B cell (primary cell): ENCODE data around the gene TBXAS1. TPM values are rescaled to one million over a fixed set of nuclear protein-coding genes. Genes with fewer than 3 reads are reported as not detected.

Experiments
- ATAC-seq: fragments of 200-7000 bp; cut with Tn5 transposase; one replicate; pipeline ENCODE4 v1.10.0; 2021; ENCODE audit warnings: low read depth, mild to moderate bottlenecking, moderate number of reproducible peaks, moderate library complexity
- CTCF ChIA-PET: fragments of 350-600 bp; sonication (Branson Sonifier 250); formaldehyde crosslinking; loops from one replicate; lab custom pipeline; 2021; ENCODE audit warnings: antibody characterized with exemption, inconsistent platforms; lab: Charles Lee
- POLR2A ChIA-PET: fragments of 350-600 bp; sonication (Branson Sonifier 250); formaldehyde crosslinking; loops from one replicate; lab custom pipeline; 2021; ENCODE audit warnings: antibody characterized with exemption; lab: Charles Lee
- DNase-seq: peaks from one replicate; pipeline ENCODE4 v3.0.0; 2013
- H2AFZ ChIP-seq: 2 replicates; pipeline ENCODE4 v1.6.1; 2012; ENCODE audit warnings: mild to moderate bottlenecking, low read depth, low read length; ENCODE audit not compliant: insufficient read depth, poor library complexity, severe bottlenecking
- H3K27ac ChIP-seq, 2 donors: 1 replicate in 1 of 2; 2 replicates in 1 of 2; pipeline ENCODE4 v1.5.1; 2012 to 2013; ENCODE audit warnings: low read length in 2 of 2, mild to moderate bottlenecking in 2 of 2, moderate library complexity in 1 of 2
- H3K27me3 ChIP-seq, 4 experiments: fragments of 200-600 bp in 1 of 4; sonication (generic) in 1 of 4; replicated peaks in 1 of 4; 1 replicate in 2 of 4; 2 replicates in 2 of 4; pipeline versions ENCODE4 v1.6.1 to v1.7.0; 2013 to 2016; ENCODE audit warnings: low read length in 3 of 4, mild to moderate bottlenecking in 2 of 4, mixed read lengths in 1 of 4, moderate library complexity in 1 of 4; ENCODE audit not compliant: insufficient read depth in 4 of 4, control insufficient read depth in 3 of 4; ENCODE audit errors: control extremely low read depth in 1 of 4
- H3K36me3 ChIP-seq, 2 experiments: replicated peaks in 1 of 2; 1 replicate in 1 of 2; 2 replicates in 1 of 2; pipeline versions ENCODE4 v1.6.1 to v1.7.1; 2013; ENCODE audit warnings: low read length in 1 of 2; ENCODE audit not compliant: insufficient read depth in 2 of 2, control insufficient read depth in 1 of 2; ENCODE audit errors: control extremely low read depth in 1 of 2, extremely low read depth in 1 of 2
- H3K4me1 ChIP-seq, 2 donors: fragments of 200-600 bp in 1 of 2; sonication (generic) in 1 of 2; 1 replicate in 1 of 2; 2 replicates in 1 of 2; pipeline versions ENCODE4 v1.5.1 to v1.6.1; 2013 to 2017; ENCODE audit warnings: low read length in 2 of 2; ENCODE audit not compliant: control insufficient read depth in 2 of 2, insufficient read depth in 2 of 2
- H3K4me2 ChIP-seq: replicated peaks from 2 replicates; pipeline ENCODE3; 2012; ENCODE audit warnings: mild to moderate bottlenecking, low read depth, low read length; ENCODE audit not compliant: poor library complexity, severe bottlenecking
- H3K4me3 ChIP-seq, 5 experiments: fragments of 200-600 bp in 1 of 5; sonication (generic) in 1 of 5; 1 replicate in 3 of 5; 2 replicates in 2 of 5; pipeline versions ENCODE4 v1.5.1 to v1.7.0; 2011 to 2016; ENCODE audit warnings: low read length in 4 of 5, mild to moderate bottlenecking in 4 of 5, low read depth in 2 of 5, control low read depth in 1 of 5, moderate library complexity in 1 of 5; ENCODE audit not compliant: insufficient read depth in 1 of 5; ENCODE audit errors: control extremely low read depth in 1 of 5, extremely low read depth in 1 of 5
- H3K79me2 ChIP-seq: fragments of 200-600 bp; sonication (generic); one replicate; pipeline ENCODE4 v1.6.0; 2016; ENCODE audit warnings: low read length; ENCODE audit not compliant: control insufficient read depth, insufficient read depth
- H3K9ac ChIP-seq: fragments of 200-600 bp; sonication (generic); 2 replicates; pipeline ENCODE4 v1.6.1; 2017; ENCODE audit warnings: mild to moderate bottlenecking, low read length, moderate library complexity
- H3K9me3 ChIP-seq, 3 donors: one replicate each; pipeline versions ENCODE4 v1.6.1 to v1.7.1; 2013; ENCODE audit warnings: low read length in 2 of 3; ENCODE audit not compliant: control insufficient read depth in 2 of 3, insufficient read depth in 1 of 3; ENCODE audit errors: control extremely low read depth in 1 of 3
- H4K20me1 ChIP-seq: 2 replicates; pipeline ENCODE4 v1.6.0; 2012; ENCODE audit warnings: mild to moderate bottlenecking, low read length; ENCODE audit not compliant: insufficient read depth, control insufficient read depth, poor library complexity, severe bottlenecking
- H3K27ac Mint-ChIP-seq: one replicate; pipeline ENCODE4 v1.8.0; 2021; ENCODE audit warnings: mixed read lengths
- H3K27me3 Mint-ChIP-seq: one replicate; pipeline ENCODE4 v1.8.0; 2021; ENCODE audit warnings: mixed read lengths
- H3K4me1 Mint-ChIP-seq: one replicate; pipeline ENCODE4 v1.8.0; 2021; ENCODE audit warnings: mixed read lengths
- H3K4me3 Mint-ChIP-seq: one replicate; pipeline ENCODE4 v1.8.0; 2021; ENCODE audit warnings: mixed read lengths
- H3K9me3 Mint-ChIP-seq: one replicate; pipeline ENCODE4 v1.8.0; 2022; ENCODE audit warnings: mixed read lengths; ENCODE audit not compliant: insufficient read depth
- EZH2 ChIP-seq: IDR thresholded peaks from 2 replicates; pipeline ENCODE4 v1.6.1; 2012; ENCODE audit warnings: borderline replicate concordance, low read depth, mild to moderate bottlenecking, moderate library complexity, low read length; ENCODE audit not compliant: insufficient read depth, poor library complexity, severe bottlenecking
- WGBS: methylation state at CpG from one replicate; pipeline ENCODE4 v1.1.5; 2013; ENCODE audit warnings: missing lambda C conversion rate; ENCODE audit not compliant: insufficient coverage; 5-methylcytosine and 5-hydroxymethylcytosine counted together
- intact Hi-C: fragments of 100-400 bp; cut with micrococcal nuclease; formaldehyde crosslinking; loops from one replicate; pipeline ENCODE4 v1.10.0; 2022
- polyA plus RNA-seq: library from polyadenylated mRNA; depleted of rRNA; stranded (reverse); fragments of >200 nt; gene quantifications from 2 replicates; pipeline ENCODE4 v1.2.3, GENCODE V29; 2012
- total RNA-seq, 2 donors: library from RNA; stranded (reverse); fragments of 120-200 nt in 1 of 2; gene quantifications; 1 replicate in 1 of 2; 2 replicates in 1 of 2; pipeline versions ENCODE4 v1.2.3 to v1.2.4, GENCODE V29; 2013 to 2022
- TF ChIP-seq, protein P1 (sequence below): fragments of 200-600 bp; IDR thresholded peaks from one replicate; pipeline ENCODE4 v1.8.0; 2022; ENCODE audit warnings: antibody characterized with exemption, mild to moderate bottlenecking

The TBXAS1 gene
- total and polyA plus RNA-seq, 2 donors (not counting 1 experiment from before 2014, with no cell fraction given), result 8.1 to 21.0 TPM

DNA sequence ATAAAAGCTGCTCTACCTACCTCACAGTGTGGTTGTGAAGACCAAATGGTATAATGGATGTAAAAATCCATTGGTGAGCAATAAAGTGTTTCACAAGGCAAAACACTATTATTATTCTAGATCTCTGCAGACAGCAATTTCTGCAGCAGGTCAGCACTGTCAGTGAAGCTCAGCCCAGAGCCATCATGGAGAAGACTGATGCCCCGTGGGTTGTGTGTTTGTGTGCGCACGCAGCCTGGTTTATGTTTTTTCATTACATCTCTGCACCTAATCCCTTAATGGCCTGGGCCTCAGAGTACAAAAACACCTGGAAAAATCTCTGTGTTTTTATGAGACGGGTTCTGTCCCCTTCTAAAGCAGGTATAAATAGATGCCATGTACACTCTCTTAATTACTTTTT is 169.5 kb downstream of the TBXAS1 start:
- Histone ChIP-seq H3K4me1 (peaks cover 0 to 2% of the 10 kb centered on the region in 2 donors), H3K27me3 (no peaks in the 10 kb centered on the region), H4K20me1 (no peaks in the 10 kb centered on the region), H3K9ac (no peak overlapping the region), H3K4me2 (no peak overlapping the region), H3K4me3 (no peak overlapping the region), H3K36me3 (no peaks in the 10 kb centered on the region), H2AFZ (no peak overlapping the region), H3K9me3 (no peaks in the 10 kb centered on the region), H3K79me2 (no peaks in the 10 kb centered on the region), H3K27ac (no peak overlapping the region)
- no peaks in the 10 kb centered on the region for H3K9me3 Mint-ChIP-seq
- H3K27me3 Mint-ChIP-seq, result no peaks in the 10 kb centered on the region
- CTCF ChIA-PET, result interaction anchor here (0.8 to 11.4 kb wide), 4 partner anchors 23 to 396 kb away, joined by 3 to 269 read pairs (median 4); no protein-coding TSS in a partner anchor
- TF ChIP-seq, protein P1, sequence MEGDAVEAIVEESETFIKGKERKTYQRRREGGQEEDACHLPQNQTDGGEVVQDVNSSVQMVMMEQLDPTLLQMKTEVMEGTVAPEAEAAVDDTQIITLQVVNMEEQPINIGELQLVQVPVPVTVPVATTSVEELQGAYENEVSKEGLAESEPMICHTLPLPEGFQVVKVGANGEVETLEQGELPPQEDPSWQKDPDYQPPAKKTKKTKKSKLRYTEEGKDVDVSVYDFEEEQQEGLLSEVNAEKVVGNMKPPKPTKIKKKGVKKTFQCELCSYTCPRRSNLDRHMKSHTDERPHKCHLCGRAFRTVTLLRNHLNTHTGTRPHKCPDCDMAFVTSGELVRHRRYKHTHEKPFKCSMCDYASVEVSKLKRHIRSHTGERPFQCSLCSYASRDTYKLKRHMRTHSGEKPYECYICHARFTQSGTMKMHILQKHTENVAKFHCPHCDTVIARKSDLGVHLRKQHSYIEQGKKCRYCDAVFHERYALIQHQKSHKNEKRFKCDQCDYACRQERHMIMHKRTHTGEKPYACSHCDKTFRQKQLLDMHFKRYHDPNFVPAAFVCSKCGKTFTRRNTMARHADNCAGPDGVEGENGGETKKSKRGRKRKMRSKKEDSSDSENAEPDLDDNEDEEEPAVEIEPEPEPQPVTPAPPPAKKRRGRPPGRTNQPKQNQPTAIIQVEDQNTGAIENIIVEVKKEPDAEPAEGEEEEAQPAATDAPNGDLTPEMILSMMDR, result no peak
- TF ChIP-seq EZH2, result no peak
- H3K27ac Mint-ChIP-seq, result no peak overlapping the region
- H3K4me1 Mint-ChIP-seq, result no peaks in the 10 kb centered on the region
- no CpG with 5 or more reads among the region's 4 CpGs for WGBS
- no peak overlapping the region for H3K4me3 Mint-ChIP-seq
- POLR2A ChIA-PET, result no interaction called here
- no peak for DNase-seq
- intact Hi-C loops, result no loop called here
- ATAC-seq, result no peak

GRCh38 chr7:139999516-139999915 is 170.5 kb downstream of the TBXAS1 start:
- DNase-seq (no peak), ATAC-seq (no peak)
- Histone ChIP-seq H4K20me1 (no peaks in the 10 kb centered on the region), H3K4me2 (no peak overlapping the region), H3K4me1 (peaks cover 0 to 2% of the 10 kb centered on the region in 2 donors), H3K79me2 (no peaks in the 10 kb centered on the region), H2AFZ (no peak overlapping the region), H3K4me3 (no peak overlapping the region), H3K9ac (no peak overlapping the region), H3K27me3 (no peaks in the 10 kb centered on the region), H3K36me3 (no peaks in the 10 kb centered on the region), H3K27ac (no peak overlapping the region), H3K9me3 (no peaks in the 10 kb centered on the region)
- POLR2A ChIA-PET, result no interaction called here
- H3K9me3 Mint-ChIP-seq, result no peaks in the 10 kb centered on the region
- H3K4me3 Mint-ChIP-seq, result no peak overlapping the region
- H3K4me1 Mint-ChIP-seq, result peaks cover 2% of the 10 kb centered on the region
- H3K27me3 Mint-ChIP-seq, result no peaks in the 10 kb centered on the region
- intact Hi-C loops, result no loop called here
- 87% methylated on average over 5 of the region's 6 CpGs for WGBS
- no peak for TF ChIP-seq EZH2
- TF ChIP-seq, protein P1, result no peak
- no peak overlapping the region for H3K27ac Mint-ChIP-seq
- CTCF ChIA-PET, result interaction anchor here (0.8 to 11.4 kb wide), 5 partner anchors 24 to 397 kb away, joined by 3 to 269 read pairs (median 4); no protein-coding TSS in a partner anchor
